Endothelial cell of umbilical vein (primary cell): ENCODE results near the gene ZNF330. TPM values are rescaled to one million over a fixed set of nuclear protein-coding genes. Genes with fewer than 3 reads are reported as not detected.
"Not testable (repeated sequence)": the region's sequence is repeated elsewhere in the genome, so short reads cannot be mapped to it uniquely, and the experiment has no call there.

Source experiments
- BruUV-seq: library from RNA; stranded (reverse); fragments of 400-500 nt; replicated peaks from 2 replicates; lab custom pipeline; 2021; lab: Mats Ljungman, UMichigan
- CTCF ChIA-PET: fragments of 300-600, 350-600 bp; sonication (Branson Sonifier 250); formaldehyde crosslinking; loops from one replicate; lab custom pipeline; 2021; ENCODE audit warnings: antibody characterized with exemption, inconsistent platforms; lab: Charles Lee
- POLR2A ChIA-PET: fragments of 300-600, 350-600 bp; sonication (Branson Sonifier 250); formaldehyde crosslinking; loops from one replicate; lab custom pipeline; 2021; ENCODE audit warnings: antibody characterized with exemption, inconsistent platforms; lab: Charles Lee
- DNase-seq: peaks from one replicate; pipeline ENCODE4 v3.0.0-alpha.2; 2011; ENCODE audit warnings: low read depth, low spot score
- FAIRE-seq: peaks from 2 replicates; lab custom pipeline; 2011; peaks lifted over from hg19 to GRCh38; lab: Jason Lieb, UNC
- H2AFZ ChIP-seq: 2 replicates; pipeline ENCODE4 v1.6.0; 2012; ENCODE audit warnings: low read depth, low read length, control low read depth, inconsistent platforms
- H3K27ac ChIP-seq: 2 replicates; pipeline ENCODE4 v1.5.1; 2011; ENCODE audit warnings: low read depth, mild to moderate bottlenecking, control low read depth, low read length, moderate library complexity; ENCODE audit not compliant: insufficient read depth
- H3K27me3 ChIP-seq, 2 experiments: 2 replicates each; pipeline versions ENCODE4 v1.6.0 to v1.6.1; 2011; ENCODE audit warnings: low read length in 2 of 2, mixed read lengths in 1 of 2; ENCODE audit not compliant: control insufficient read depth in 2 of 2, insufficient read depth in 2 of 2
- H3K36me3 ChIP-seq, 2 experiments: 2 replicates in 1 of 2; 3 replicates in 1 of 2; pipeline ENCODE4 v1.5.1; 2011; ENCODE audit warnings: low read length in 2 of 2, mild to moderate bottlenecking in 1 of 2, moderate library complexity in 1 of 2; ENCODE audit not compliant: control insufficient read depth in 2 of 2, insufficient read depth in 2 of 2; ENCODE audit errors: extremely low read depth in 1 of 2
- H3K4me1 ChIP-seq: 3 replicates; pipeline ENCODE4 v1.5.1; 2011; ENCODE audit warnings: mild to moderate bottlenecking, low read length; ENCODE audit not compliant: control insufficient read depth, insufficient read depth; ENCODE audit errors: extremely low read depth
- H3K4me2 ChIP-seq: 2 replicates; pipeline ENCODE4 v1.6.1; 2011; ENCODE audit warnings: low read length, control low read depth, mixed read lengths; ENCODE audit not compliant: insufficient read depth
- H3K4me3 ChIP-seq, 3 experiments: fragments of 200-600 bp in 1 of 3; sonication (generic), shearing (Covaris generic) in 1 of 3; replicated peaks in 1 of 3; 2 replicates each; pipeline ENCODE4 v1.5.1; 2011 to 2016; ENCODE audit warnings: control low read depth in 3 of 3, low read length in 3 of 3, mild to moderate bottlenecking in 2 of 3, inconsistent platforms in 1 of 3, low read depth in 1 of 3, moderate library complexity in 1 of 3; ENCODE audit not compliant: insufficient read depth in 1 of 3
- H3K79me2 ChIP-seq: 2 replicates; pipeline ENCODE4 v1.6.0; 2012; ENCODE audit warnings: low read length, inconsistent platforms; ENCODE audit not compliant: control insufficient read depth, insufficient read depth
- H3K9ac ChIP-seq: replicated peaks from 2 replicates; pipeline ENCODE3; 2011; ENCODE audit warnings: low read length, control low read depth; ENCODE audit not compliant: insufficient read depth; ENCODE audit errors: extremely low read depth
- H3K9me1 ChIP-seq: replicated peaks from 3 replicates; pipeline ENCODE4 v1.6.0; 2011; ENCODE audit warnings: mild to moderate bottlenecking, low read length; ENCODE audit not compliant: control insufficient read depth, insufficient read depth; ENCODE audit errors: extremely low read depth
- H3K9me3 ChIP-seq: replicated peaks from 2 replicates; pipeline ENCODE4 v1.5.1; 2012; ENCODE audit warnings: low read length, inconsistent platforms; ENCODE audit not compliant: control insufficient read depth, insufficient read depth
- H4K20me1 ChIP-seq: replicated peaks from 2 replicates; pipeline ENCODE3; 2011; ENCODE audit warnings: mild to moderate bottlenecking, low read length; ENCODE audit not compliant: control insufficient read depth, insufficient read depth; ENCODE audit errors: extremely low read depth
- GATA2 ChIP-seq: IDR thresholded peaks from 2 replicates; pipeline ENCODE4 v1.7.0; 2011; ENCODE audit warnings: low read depth, mild to moderate bottlenecking, moderate library complexity, mixed read lengths, low read length; ENCODE audit not compliant: insufficient read length, insufficient read depth
- JUN ChIP-seq: IDR thresholded peaks from 2 replicates; pipeline ENCODE4 v1.6.1; 2011; ENCODE audit warnings: borderline replicate concordance, low read depth; ENCODE audit not compliant: insufficient read length, insufficient read depth
- POLR2A ChIP-seq: IDR thresholded peaks from 2 replicates; pipeline ENCODE4 v1.6.1; 2012; ENCODE audit warnings: low read depth, mild to moderate bottlenecking, control low read depth, low read length
- dilution Hi-C: fragments of 300-500 bp; cut with MboI; formaldehyde crosslinking; loops from one replicate; pipeline ENCODE4 v1.15.0; 2019; ENCODE audit warnings: low sequenced_read_pairs; ENCODE audit not compliant: extremely low pct_ligation_motif_present
- intact Hi-C: fragments of 100-400 bp; cut with micrococcal nuclease; formaldehyde crosslinking; loops from one replicate; pipeline ENCODE4 v1.10.0; 2022
- polyA plus RNA-seq, 4 experiments: library from polyadenylated mRNA; depleted of rRNA in 3 of 4; stranded (reverse) in 3 of 4; unstranded in 1 of 4; fragments of >200 nt; gene quantifications; 2 replicates each; pipeline versions ENCODE4 v1.2.1 to v1.2.3, GENCODE V29; 2011 to 2012; ENCODE audit warnings: missing spikeins in 1 of 4
- total RNA-seq: library from RNA; stranded (reverse); gene quantifications from 2 replicates; pipeline ENCODE4 v1.2.3, GENCODE V29; 2021

ZNF330 gene
- total and polyA plus RNA-seq, 2 donors (not counting 3 experiments of a cell fraction or from before 2014, with no cell fraction given): 15.5 to 31.0 TPM

DNA sequence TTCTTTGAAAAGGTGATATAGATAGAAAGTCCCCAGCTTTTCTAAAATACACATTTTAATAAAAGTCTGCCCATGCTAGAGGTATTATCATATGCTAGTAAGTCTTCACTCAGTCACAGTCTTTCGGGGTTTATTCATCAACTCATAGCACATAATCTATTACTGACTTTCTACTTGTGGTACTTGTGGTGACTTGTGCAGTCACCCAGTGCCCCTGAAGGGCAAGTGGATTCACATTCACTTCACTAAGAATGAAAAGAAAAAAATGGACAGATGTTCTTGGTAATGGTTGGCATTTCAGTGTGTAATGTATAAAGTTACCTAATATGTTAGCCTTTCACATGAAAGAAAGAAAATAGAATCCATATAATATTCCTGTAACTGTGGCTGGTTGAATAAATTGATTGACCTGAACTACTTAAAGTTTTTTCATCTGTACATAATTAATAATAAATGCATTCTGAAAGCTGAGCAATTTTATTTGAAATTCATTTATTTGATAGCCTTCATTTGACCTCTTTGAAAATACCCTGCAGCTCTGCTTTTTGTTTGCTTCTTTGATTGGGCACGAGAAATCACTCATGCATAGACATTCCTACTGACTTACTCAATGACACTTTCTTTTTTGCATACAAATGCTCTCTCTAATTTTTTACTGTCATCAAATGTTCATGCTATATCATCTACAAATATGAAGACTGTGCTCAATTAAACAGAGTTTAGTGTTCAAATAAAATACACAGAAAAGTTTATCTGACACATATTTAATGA lies 39.5 kb upstream of the ZNF330 start:
- Histone ChIP-seq H3K9me1 (no peaks in the 10 kb centered on the region), H2AFZ (no peak overlapping the region), H3K9ac (no peak overlapping the region), H3K27me3 (no peaks in the 10 kb centered on the region), H3K36me3 (no peaks in the 10 kb centered on the region), H3K4me3 (no peak overlapping the region), H3K4me2 (no peak overlapping the region), H3K27ac (no peak overlapping the region), H3K9me3 (no peaks in the 10 kb centered on the region), H3K4me1 (no peaks in the 10 kb centered on the region), H3K79me2 (no peaks in the 10 kb centered on the region), H4K20me1 (no peaks in the 10 kb centered on the region)
- TF ChIP-seq JUN (no peak), GATA2 (no peak), POLR2A (no peak)
- FAIRE-seq (no peak), DNase-seq (no peak)
- dilution Hi-C loops (no loop called here), intact Hi-C loops (no loop called here)
- CTCF ChIA-PET: no interaction called here
- POLR2A ChIA-PET: no interaction called here
- BruUV-seq: no TSS peak

DNA sequence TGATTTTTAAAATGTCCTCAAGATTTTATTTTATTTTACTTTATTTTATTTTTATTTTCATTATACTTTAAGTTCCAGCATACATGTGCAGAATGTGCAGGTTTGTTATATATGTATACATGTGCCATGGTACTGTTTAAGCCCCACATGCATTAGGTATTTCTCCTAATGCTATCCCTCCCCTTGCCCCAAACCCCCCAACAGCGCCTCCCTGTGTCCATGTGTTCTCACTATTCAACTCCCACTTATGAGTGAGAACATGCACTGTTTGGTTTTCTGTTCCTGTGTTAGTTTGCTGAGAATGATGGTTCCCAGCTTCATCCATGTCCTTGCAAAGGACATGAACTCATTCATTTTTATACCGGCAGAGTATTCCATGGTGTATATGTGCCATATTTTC lies 37.2 kb upstream of the ZNF330 start:
- H3K79me2 ChIP-seq, H3K27ac ChIP-seq, dilution Hi-C loops, H3K9me3 ChIP-seq, H2AFZ ChIP-seq, H3K27me3 ChIP-seq, H3K4me1 ChIP-seq, intact Hi-C loops, H3K36me3 ChIP-seq, DNase-seq, BruUV-seq, POLR2A ChIA-PET, H3K4me3 ChIP-seq, H3K9me1 ChIP-seq, H3K4me2 ChIP-seq, H3K9ac ChIP-seq, FAIRE-seq, H4K20me1 ChIP-seq, CTCF ChIA-PET: not testable (repeated sequence)
